NT2/D1 (cell line): ENCODE results near the gene SPACA6.

Experiments
- DNase-seq: peaks from one replicate; pipeline ENCODE4 v3.0.0-alpha.2; 2011; ENCODE audit warnings: low read depth, low spot score
- H3K27me3 ChIP-seq: 2 replicates; pipeline ENCODE4 v1.6.0; 2011; ENCODE audit warnings: mild to moderate bottlenecking; ENCODE audit not compliant: insufficient read length, insufficient read depth
- H3K36me3 ChIP-seq: 2 replicates; pipeline ENCODE4 v1.6.1; 2011; ENCODE audit warnings: mild to moderate bottlenecking, low read length, mixed read lengths; ENCODE audit not compliant: insufficient read depth, insufficient read length
- H3K4me1 ChIP-seq: 2 replicates; pipeline ENCODE4 v1.5.1; 2011; ENCODE audit not compliant: insufficient read depth, insufficient read length
- H3K4me3 ChIP-seq: 2 replicates; pipeline ENCODE4 v1.5.1; 2011; ENCODE audit warnings: low read depth; ENCODE audit not compliant: insufficient read length
- H3K9ac ChIP-seq: 2 replicates; pipeline ENCODE4 v1.6.0; 2011; ENCODE audit warnings: low read depth; ENCODE audit not compliant: insufficient read length
- H3K9me3 ChIP-seq: 2 replicates; pipeline ENCODE4 v1.5.1; 2011; ENCODE audit warnings: mild to moderate bottlenecking, low read length; ENCODE audit not compliant: insufficient read depth
- SUZ12 ChIP-seq: IDR thresholded peaks from 2 replicates; pipeline ENCODE4 v1.6.1; 2011; ENCODE audit not compliant: insufficient read length, insufficient read depth; ENCODE audit errors: extremely low read depth
- YY1 ChIP-seq: IDR thresholded peaks from 2 replicates; pipeline ENCODE4 v1.6.1; 2011; ENCODE audit not compliant: insufficient read length, insufficient read depth
- ZNF274 ChIP-seq: IDR thresholded peaks from 2 replicates; pipeline ENCODE4 v1.6.1; 2011; ENCODE audit warnings: mild to moderate bottlenecking, low read depth, low read length

Gene SPACA6

DNA sequence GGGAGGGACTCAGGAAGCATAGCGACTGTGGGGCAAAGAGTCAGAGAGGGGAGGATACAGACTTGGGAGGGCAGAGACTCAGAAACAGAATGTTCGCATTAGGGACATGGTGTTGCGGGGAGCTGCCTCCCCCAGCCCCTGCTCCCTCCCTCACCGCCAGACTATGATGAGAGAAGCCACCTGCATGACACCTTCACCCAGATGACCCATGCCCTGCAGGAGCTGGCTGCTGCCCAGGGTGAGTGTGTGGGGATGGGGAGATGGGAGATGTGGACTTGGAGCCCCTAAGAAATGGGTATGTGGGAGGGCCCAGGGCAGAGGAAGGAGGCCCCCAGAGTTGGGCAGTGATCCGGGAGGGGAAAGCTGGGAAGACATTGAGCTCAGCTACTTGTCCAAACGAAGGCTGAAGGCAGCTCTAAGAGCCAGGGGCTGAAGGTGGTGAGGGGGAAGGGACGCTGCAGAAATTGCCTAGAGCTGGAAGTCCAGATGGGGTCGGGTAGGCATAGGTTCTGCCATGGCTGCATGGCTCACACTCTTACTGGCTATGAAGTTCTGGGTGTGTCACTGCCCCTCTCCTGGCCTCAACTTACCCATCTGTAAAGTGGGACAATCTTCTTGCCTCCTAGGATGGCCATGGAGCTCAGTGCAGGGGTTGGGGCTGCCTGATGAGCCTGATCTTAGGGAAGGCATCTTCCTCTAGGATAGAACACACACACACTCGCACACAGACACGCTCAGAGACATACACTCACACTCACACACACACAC, 1.4 kb downstream of the SPACA6 start:
- Histone ChIP-seq H3K4me3 (no peak overlapping the region), H3K9ac (no peak overlapping the region), H3K4me1 (peaks cover 2% of the 10 kb centered on the region), H3K27me3 (no peaks in the 10 kb centered on the region), H3K36me3 (peaks cover 73% of the 10 kb centered on the region), H3K9me3 (no peaks in the 10 kb centered on the region)
- DNase-seq, result no peak
- TF ChIP-seq ZNF274 (no peak), SUZ12 (no peak), YY1 (no peak)

DNA sequence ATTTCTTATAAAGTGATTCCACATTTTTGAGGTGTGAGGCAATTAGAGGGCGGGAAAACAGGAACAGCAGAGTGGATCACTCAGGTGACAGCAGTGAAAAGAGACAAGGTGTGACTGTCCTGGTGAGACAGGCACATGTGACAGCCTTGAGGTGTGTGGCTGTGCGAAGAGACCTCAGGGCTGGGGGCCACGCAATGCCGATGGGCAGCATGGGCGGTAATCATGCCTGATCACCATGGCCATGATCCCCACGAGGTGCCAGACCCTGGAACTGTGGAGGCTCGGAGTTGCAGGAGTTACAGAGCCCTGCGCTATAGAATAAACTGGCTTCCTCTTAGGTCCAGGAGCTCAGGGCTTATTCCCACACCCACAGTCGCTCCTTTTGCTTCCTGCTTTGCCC, 2.0 kb downstream of the SPACA6 start:
- Histone ChIP-seq H3K27me3 (no peaks in the 10 kb centered on the region), H3K4me1 (peaks cover 2% of the 10 kb centered on the region), H3K9ac (no peak overlapping the region), H3K36me3 (peaks cover 76% of the 10 kb centered on the region), H3K4me3 (no peak overlapping the region), H3K9me3 (no peaks in the 10 kb centered on the region)
- no peak for DNase-seq
- no peak for TF ChIP-seq ZNF274
- TF ChIP-seq SUZ12, result no peak
- TF ChIP-seq YY1, result no peak

DNA sequence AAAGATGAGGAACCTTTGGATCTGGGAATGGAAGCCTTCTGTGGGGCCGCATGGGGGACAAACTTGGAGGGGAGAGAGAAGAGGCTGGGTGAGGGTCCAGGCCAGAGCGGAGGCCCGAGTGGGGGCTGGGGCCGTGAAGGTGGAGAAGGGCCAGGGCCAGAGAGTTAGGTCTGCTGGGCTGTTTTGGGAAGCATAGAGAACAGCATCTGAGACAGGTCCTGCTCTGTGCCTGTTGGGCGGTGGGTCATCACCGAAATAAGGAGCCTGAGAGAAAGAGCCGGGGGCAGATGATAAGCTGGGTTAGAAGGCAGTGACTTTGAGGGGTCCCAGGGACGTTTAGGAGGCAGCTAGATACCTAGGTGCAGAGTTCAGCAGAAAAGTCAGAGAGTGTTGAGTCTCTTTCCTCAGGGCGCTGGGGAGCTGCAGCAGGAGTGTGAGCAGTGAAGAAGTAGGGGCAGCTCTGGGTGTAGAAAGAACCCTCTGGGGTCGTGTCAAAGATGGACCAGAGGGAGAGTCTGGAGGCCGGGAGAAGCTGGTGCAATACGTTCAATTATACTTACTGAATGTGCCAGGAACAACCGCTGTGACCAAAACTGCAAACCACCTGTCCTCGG, 2.7 kb downstream of the SPACA6 start:
- TF ChIP-seq YY1, result no peak
- Histone ChIP-seq H3K36me3 (peaks cover 77% of the 10 kb centered on the region), H3K4me1 (peaks cover 2% of the 10 kb centered on the region), H3K4me3 (no peak overlapping the region), H3K27me3 (no peaks in the 10 kb centered on the region), H3K9ac (no peak overlapping the region), H3K9me3 (no peaks in the 10 kb centered on the region)
- DNase-seq, result no peak

DNA sequence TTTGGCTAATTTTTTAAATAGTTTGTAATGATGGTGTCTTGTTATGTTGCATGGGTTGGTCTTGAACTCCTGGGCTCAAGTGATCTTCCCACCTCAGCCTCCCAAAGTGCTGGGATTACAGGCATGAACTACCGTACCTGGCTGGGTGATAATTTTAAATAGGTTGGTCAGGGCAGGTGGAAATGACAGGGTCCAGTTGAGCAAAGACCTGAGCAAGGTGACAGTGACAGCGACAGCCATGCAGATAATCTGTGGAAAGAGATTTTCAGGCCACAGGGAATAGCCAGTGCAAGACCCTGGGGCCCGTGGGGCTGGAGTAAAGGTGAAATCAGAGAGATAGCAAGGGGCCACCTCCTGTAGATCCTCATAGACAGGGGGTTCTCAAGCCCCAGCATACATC, 3.5 kb downstream of the SPACA6 start:
- Histone ChIP-seq H3K36me3 (peaks cover 84% of the 10 kb centered on the region), H3K9ac (no peak overlapping the region), H3K4me3 (no peak overlapping the region), H3K9me3 (no peaks in the 10 kb centered on the region), H3K27me3 (no peaks in the 10 kb centered on the region), H3K4me1 (peaks cover 2% of the 10 kb centered on the region)
- DNase-seq, result no peak
- no peak for TF ChIP-seq ZNF274
- TF ChIP-seq YY1, result no peak
- TF ChIP-seq SUZ12, result no peak

DNA sequence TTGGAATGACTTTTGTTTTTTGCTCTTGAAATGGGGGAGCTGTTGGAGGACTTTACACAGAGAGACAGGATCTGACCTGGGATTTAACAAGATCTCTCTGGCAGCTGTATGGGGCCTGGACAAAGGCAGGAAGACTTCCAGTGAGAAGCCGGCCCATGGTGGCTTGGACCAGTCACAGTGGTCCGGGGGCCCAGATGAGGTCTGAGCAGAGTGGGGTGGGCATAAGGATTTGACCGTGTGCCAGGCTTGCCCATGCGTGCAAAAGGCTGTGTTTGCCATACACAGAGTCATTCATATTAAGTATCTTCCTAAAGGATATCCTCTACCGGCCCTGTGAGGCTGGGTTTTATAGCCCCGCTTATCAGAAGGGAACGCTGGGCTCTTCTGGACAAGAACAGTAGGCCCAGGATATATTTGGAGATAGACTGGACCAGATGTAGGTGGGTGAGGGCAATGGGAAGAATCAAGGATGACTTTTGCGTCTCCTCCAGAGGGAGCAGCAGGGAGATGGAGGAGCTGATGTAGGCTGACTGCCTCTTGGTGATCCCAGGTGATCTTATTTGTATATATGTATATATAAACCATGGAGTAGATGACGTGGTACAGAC, 4.1 kb downstream of the SPACA6 start:
- H3K9me3 ChIP-seq, result no peaks in the 10 kb centered on the region
- peaks cover 88% of the 10 kb centered on the region for H3K36me3 ChIP-seq
- H3K27me3 ChIP-seq, result no peaks in the 10 kb centered on the region
- no peak overlapping the region for H3K4me3 ChIP-seq
- TF ChIP-seq YY1 (no peak), ZNF274 (no peak), SUZ12 (no peak)
- DNase-seq, result no peak
- no peaks in the 10 kb centered on the region for H3K4me1 ChIP-seq
- H3K9ac ChIP-seq, result no peak overlapping the region

DNA sequence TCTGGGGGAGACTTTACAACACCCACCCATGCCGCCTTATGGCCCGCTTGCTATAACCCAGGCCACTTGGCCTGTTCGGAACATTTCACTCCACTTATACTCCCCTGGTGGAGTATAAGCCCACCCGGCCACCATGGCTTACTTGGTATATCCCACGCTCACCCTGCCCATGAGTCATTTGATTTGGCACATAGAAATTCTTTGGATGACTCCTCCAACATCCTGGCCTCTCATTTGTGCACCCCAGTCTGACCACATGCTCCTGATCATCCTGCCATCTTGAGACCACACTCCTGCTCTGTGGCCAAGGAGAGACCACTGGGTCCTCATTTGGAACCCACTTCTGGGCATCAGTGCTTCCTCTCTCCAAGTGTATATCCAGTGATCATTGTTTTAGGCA, 5.2 kb downstream of the SPACA6 start:
- no peaks in the 10 kb centered on the region for H3K27me3 ChIP-seq
- H3K9ac ChIP-seq, result no peak overlapping the region
- H3K4me1 ChIP-seq, result no peaks in the 10 kb centered on the region
- peaks cover 88% of the 10 kb centered on the region for H3K36me3 ChIP-seq
- no peak for DNase-seq
- no peaks in the 10 kb centered on the region for H3K9me3 ChIP-seq
- TF ChIP-seq YY1 (no peak), ZNF274 (no peak), SUZ12 (no peak)
- H3K4me3 ChIP-seq, result no peak overlapping the region

DNA sequence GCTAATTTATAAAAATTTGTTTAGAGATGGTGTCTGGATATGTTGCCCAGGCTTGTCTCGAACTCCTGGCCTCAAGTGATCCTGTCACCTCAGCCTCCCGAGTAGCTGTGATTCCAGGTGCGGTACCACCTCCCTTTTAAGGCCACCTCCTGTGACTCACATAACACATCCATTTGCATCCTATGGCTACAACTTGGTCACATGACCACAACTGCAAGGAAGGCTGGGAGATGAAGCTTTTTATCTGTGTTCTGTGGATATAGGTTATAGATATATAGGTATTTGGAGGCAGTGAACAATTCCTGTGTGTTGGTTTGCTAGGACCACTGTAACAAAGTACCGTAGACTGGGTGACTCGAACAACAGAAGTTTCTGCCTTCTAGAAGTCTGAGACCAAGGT, 6.0 kb downstream of the SPACA6 start:
- DNase-seq, result no peak
- no peaks in the 10 kb centered on the region for H3K4me1 ChIP-seq
- TF ChIP-seq SUZ12, result no peak
- no peak overlapping the region for H3K9ac ChIP-seq
- no peaks in the 10 kb centered on the region for H3K9me3 ChIP-seq
- no peaks in the 10 kb centered on the region for H3K27me3 ChIP-seq
- peaks cover 81% of the 10 kb centered on the region for H3K36me3 ChIP-seq
- no peak overlapping the region for H3K4me3 ChIP-seq
